Stimulated activated CD4-positive, alpha-beta T cell treated with anti-CD3 and anti-CD28 coated beads, Interleukin-1b, Interleukin-23, amount 100 ng/mL, for 1 hour (primary cell): Measurements from ENCODE around the gene ISLR2.

Experiments
- DNase-seq, 2 donors: peaks; one replicate each; pipeline ENCODE4 v3.0.0-alpha.2; 2020; ENCODE audit warnings: low read depth in 2 of 2

The ISLR2 gene

GRCh38 chr15:74176262-74177214 lies 46.2 kb downstream of the ISLR2 start:
- no peak for DNase-seq

- DNase-seq, result no peak
Measured at GRCh38 chr15:74178326-74179100, 48.1 kb downstream of the ISLR2 start.

- DNase-seq, result no peak
Measured at GRCh38 chr15:74179101-74179841, 48.9 kb downstream of the ISLR2 start.

- no peak for DNase-seq
Measured at GRCh38 chr15:74179983-74180880, 49.8 kb downstream of the ISLR2 start.

GRCh38 chr15:74180881-74181602 lies 50.7 kb downstream of the ISLR2 start:
- DNase-seq, result no peak

GRCh38 chr15:74182131-74182530 lies 51.7 kb downstream of the ISLR2 start:
- no peak for DNase-seq

- DNase-seq, result no peak
Measured at GRCh38 chr15:74184582-74185091, 54.3 kb downstream of the ISLR2 start.

GRCh38 chr15:74185710-74186348 lies 55.4 kb downstream of the ISLR2 start:
- no peak for DNase-seq
